Parathyroid adenoma (tissue), 2 donors: ENCODE measurements around the gene TMBIM1.

Source experiments
- H2AFZ ChIP-seq: fragments of 300-600 bp; sonication (generic); one replicate; pipeline ENCODE4 v1.7.0; 2017; ENCODE audit warnings: antibody characterized with exemption, mild to moderate bottlenecking
- H3K27ac ChIP-seq: fragments of 300-600 bp; sonication (generic); one replicate; pipeline ENCODE4 v1.7.0; 2017
- H3K27me3 ChIP-seq: fragments of 300-600 bp; sonication (generic); one replicate; pipeline ENCODE4 v1.7.0; 2017; ENCODE audit warnings: low read length; ENCODE audit not compliant: control insufficient read depth, insufficient read depth
- H3K36me3 ChIP-seq: fragments of 300-600 bp; sonication (generic); one replicate; pipeline ENCODE4 v1.7.0; 2017; ENCODE audit warnings: low read length; ENCODE audit not compliant: control insufficient read depth, insufficient read depth
- H3K4me1 ChIP-seq: fragments of 300-600 bp; sonication (generic); one replicate; pipeline ENCODE4 v1.7.0; 2017; ENCODE audit warnings: control low read depth
- H3K4me2 ChIP-seq: fragments of 300-600 bp; sonication (generic); one replicate; pipeline ENCODE4 v1.7.0; 2017; ENCODE audit warnings: low read length
- H3K4me3 ChIP-seq: fragments of 300-600 bp; sonication (generic); one replicate; pipeline ENCODE4 v1.7.0; 2017; ENCODE audit warnings: low read depth, low read length
- H3K79me2 ChIP-seq: fragments of 300-600 bp; sonication (generic); one replicate; pipeline ENCODE4 v1.7.0; 2017; ENCODE audit warnings: control low read depth
- H3K9ac ChIP-seq: fragments of 300-600 bp; sonication (generic); one replicate; pipeline ENCODE4 v1.7.0; 2017; ENCODE audit warnings: mild to moderate bottlenecking
- H3K9me3 ChIP-seq: fragments of 300-600 bp; sonication (generic); one replicate; pipeline ENCODE4 v1.7.0; 2017; ENCODE audit warnings: low read length; ENCODE audit not compliant: control insufficient read depth
- TF ChIP-seq, protein P1 (sequence below): fragments of 300-600 bp; sonication (generic); IDR thresholded peaks from one replicate; pipeline ENCODE4 v1.7.0; 2017; ENCODE audit warnings: antibody characterized with exemption, mild to moderate bottlenecking
- donor health status: primary hyperparathyroidism.

TMBIM1 gene

DNA sequence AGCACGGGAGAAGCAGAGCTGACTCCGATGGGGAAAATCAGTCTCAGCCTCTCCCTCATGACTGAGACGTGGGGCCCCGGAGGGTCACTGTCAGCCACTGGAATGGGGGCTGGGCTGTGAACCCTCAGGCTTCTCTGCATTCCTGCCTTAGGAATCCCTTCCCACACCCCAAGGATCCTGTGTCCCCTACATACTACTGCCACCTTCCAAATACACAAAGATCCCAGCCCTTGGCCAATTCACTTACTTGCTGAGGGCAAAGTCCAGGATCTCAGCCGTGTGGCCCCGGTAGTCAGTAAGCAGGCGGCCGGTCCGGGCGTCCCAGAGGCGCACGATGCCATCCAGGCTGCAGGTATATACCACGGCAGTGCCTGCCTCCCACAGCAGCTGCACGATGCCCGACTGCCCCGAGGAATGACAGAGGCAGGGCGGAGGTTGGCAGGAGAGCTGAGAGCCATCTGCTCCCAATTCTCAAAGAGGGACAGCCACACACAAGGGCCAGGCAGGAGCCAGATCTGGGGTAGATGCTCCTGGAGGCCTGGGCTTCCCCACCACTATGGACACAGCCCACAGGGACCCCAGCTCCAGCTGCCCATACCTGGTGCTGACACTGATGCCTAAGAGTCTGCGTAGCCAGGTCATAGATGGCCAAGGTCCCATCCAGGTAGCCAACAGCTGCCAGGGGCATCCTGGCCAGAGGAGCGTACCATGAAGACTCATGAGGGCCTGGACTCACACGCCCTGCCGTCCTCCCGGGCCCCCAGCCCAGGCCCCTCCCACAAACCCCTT lies 27.3 kb downstream of the TMBIM1 start:
- Histone ChIP-seq H3K9ac (no peak overlapping the region), H3K9me3 (no peaks in the 10 kb centered on the region), H2AFZ (no peak overlapping the region), H3K4me1 (no peaks in the 10 kb centered on the region), H3K27ac (no peak overlapping the region), H3K4me2 (no peak overlapping the region), H3K36me3 (no peaks in the 10 kb centered on the region), H3K79me2 (peaks cover 5% of the 10 kb centered on the region), H3K27me3 (no peaks in the 10 kb centered on the region), H3K4me3 (no peak overlapping the region)
- TF ChIP-seq, protein P1, sequence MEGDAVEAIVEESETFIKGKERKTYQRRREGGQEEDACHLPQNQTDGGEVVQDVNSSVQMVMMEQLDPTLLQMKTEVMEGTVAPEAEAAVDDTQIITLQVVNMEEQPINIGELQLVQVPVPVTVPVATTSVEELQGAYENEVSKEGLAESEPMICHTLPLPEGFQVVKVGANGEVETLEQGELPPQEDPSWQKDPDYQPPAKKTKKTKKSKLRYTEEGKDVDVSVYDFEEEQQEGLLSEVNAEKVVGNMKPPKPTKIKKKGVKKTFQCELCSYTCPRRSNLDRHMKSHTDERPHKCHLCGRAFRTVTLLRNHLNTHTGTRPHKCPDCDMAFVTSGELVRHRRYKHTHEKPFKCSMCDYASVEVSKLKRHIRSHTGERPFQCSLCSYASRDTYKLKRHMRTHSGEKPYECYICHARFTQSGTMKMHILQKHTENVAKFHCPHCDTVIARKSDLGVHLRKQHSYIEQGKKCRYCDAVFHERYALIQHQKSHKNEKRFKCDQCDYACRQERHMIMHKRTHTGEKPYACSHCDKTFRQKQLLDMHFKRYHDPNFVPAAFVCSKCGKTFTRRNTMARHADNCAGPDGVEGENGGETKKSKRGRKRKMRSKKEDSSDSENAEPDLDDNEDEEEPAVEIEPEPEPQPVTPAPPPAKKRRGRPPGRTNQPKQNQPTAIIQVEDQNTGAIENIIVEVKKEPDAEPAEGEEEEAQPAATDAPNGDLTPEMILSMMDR, result no peak

DNA sequence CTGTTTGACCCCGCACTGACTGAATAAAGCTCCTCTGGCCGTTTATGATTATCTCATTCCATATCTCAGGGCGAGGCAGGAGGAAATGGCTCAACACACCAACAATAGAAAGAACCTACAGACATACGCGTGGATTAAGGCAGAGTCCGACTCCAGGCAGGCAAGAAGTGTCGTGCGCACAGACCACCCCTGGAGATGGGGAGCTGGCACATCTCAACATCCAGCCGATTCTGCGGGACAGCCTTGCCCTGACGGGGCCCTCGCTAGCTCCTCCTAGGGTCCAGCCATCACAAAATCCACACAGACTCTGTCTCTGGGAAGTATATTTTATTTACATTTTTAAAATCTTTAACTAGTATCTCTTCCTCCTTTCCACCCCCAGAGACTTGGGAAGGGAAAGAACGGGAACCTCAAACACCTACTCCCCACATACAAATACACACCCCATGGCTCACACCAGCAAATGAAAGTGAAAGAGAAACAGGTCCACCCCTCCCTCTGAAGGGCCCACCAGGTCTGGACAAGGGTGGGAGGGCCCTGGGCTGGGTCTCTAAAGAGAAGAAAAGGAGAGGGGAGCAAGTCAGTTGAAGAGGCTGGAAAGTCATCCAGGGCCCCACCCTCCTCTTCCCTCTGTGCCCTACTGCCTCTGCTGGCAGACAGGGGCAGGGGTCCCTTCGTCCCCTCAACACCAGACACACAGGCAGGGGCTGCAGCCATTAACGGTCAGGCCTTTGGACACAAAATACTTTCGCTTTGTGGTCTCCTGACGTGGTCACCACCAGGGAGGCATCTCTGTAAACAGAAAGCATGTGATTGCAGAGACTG lies 28.3 kb downstream of the TMBIM1 start:
- Histone ChIP-seq H3K79me2 (no peaks in the 10 kb centered on the region), H3K9ac (no peak overlapping the region), H3K36me3 (no peaks in the 10 kb centered on the region), H3K4me2 (no peak overlapping the region), H3K27me3 (no peaks in the 10 kb centered on the region), H3K4me1 (no peaks in the 10 kb centered on the region), H3K4me3 (no peak overlapping the region), H2AFZ (no peak overlapping the region), H3K27ac (no peak overlapping the region), H3K9me3 (no peaks in the 10 kb centered on the region)
- TF ChIP-seq, protein P1, result no peak

DNA sequence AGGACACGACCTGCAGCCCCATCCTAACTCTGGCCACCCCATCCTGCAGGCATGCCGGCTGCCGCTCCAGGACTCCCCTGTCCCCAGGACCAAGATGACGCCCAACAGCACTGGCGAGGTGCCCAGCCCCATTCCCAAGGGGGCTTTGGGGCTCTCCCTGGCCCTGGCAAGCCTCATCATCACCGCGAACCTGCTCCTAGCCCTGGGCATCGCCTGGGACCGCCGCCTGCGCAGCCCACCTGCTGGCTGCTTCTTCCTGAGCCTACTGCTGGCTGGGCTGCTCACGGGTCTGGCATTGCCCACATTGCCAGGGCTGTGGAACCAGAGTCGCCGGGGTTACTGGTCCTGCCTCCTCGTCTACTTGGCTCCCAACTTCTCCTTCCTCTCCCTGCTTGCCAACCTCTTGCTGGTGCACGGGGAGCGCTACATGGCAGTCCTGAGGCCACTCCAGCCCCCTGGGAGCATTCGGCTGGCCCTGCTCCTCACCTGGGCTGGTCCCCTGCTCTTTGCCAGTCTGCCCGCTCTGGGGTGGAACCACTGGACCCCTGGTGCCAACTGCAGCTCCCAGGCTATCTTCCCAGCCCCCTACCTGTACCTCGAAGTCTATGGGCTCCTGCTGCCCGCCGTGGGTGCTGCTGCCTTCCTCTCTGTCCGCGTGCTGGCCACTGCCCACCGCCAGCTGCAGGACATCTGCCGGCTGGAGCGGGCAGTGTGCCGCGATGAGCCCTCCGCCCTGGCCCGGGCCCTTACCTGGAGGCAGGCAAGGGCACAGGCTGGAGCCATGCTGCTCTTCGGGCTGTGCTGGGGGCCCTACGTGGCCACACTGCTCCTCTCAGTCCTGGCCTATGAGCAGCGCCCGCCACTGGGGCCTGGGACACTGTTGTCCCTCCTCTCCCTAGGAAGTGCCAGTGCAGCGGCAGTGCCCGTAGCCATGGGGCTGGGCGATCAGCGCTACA lies 29.4 kb downstream of the TMBIM1 start:
- no peak overlapping the region for H3K27ac ChIP-seq
- H3K79me2 ChIP-seq, result no peaks in the 10 kb centered on the region
- no peak overlapping the region for H3K4me2 ChIP-seq
- no peak overlapping the region for H3K4me3 ChIP-seq
- H3K9me3 ChIP-seq, result no peaks in the 10 kb centered on the region
- no peaks in the 10 kb centered on the region for H3K36me3 ChIP-seq
- no peaks in the 10 kb centered on the region for H3K4me1 ChIP-seq
- H3K27me3 ChIP-seq, result no peaks in the 10 kb centered on the region
- H2AFZ ChIP-seq, result no peak overlapping the region
- TF ChIP-seq, protein P1, result no peak
- H3K9ac ChIP-seq, result no peak overlapping the region

DNA sequence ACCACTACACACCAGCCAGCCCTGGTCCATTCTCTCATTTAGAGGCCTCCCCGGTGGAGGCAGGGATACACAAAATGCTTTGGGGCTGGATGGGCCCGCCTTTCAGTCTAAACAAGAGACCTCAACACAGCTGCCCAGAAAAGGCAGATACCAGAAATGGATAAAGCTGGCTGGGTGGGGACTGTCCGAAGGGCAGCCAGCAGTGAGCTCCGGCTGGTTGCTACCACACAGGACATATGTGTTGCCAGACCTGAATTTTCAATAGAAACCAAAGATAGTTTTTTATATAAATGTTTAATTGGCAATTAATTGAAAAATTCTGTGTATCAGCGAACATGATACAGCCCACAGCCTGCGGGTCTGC lies 30.1 kb downstream of the TMBIM1 start:
- no peaks in the 10 kb centered on the region for H3K79me2 ChIP-seq
- H3K27me3 ChIP-seq, result no peaks in the 10 kb centered on the region
- no peak overlapping the region for H3K9ac ChIP-seq
- H2AFZ ChIP-seq, result no peak overlapping the region
- H3K9me3 ChIP-seq, result no peaks in the 10 kb centered on the region
- TF ChIP-seq, protein P1, result no peak
- no peaks in the 10 kb centered on the region for H3K36me3 ChIP-seq
- no peak overlapping the region for H3K27ac ChIP-seq
- peaks cover 2% of the 10 kb centered on the region for H3K4me1 ChIP-seq
- no peak overlapping the region for H3K4me3 ChIP-seq
- H3K4me2 ChIP-seq, result no peak overlapping the region
